A549 (cell line): ENCODE data around the gene SLC13A4.
A peak's percentile ranks its signal among the peaks of the same experiment; 100 is the strongest.

ENCODE experiments used
- CEBPB ChIP-seq, 2 experiments: fragments of >200 bp in 1 of 2; sonication (Bioruptor Twin) in 1 of 2; formaldehyde crosslinking in 1 of 2; IDR thresholded peaks; 2 replicates each; pipeline ENCODE4 v1.6.1; 2012 to 2016
- CTCF ChIP-seq: fragments of >200 bp; sonication (Bioruptor Twin); formaldehyde crosslinking; IDR thresholded peaks from 3 replicates; pipeline ENCODE4 v1.5.1; 2016
- NFE2L2 ChIP-seq: fragments of 150-350 bp; conservative IDR thresholded peaks from 2 replicates; pipeline ENCODE4 v1.6.1; 2014; ENCODE audit warnings: low read length
- PBX3 ChIP-seq: IDR thresholded peaks from 2 replicates; pipeline ENCODE4 v1.6.1; 2012
- POLR2A ChIP-seq: IDR thresholded peaks from 2 replicates; pipeline ENCODE4 v1.6.1; 2012; ENCODE audit warnings: mild to moderate bottlenecking, low read length
- POLR2AphosphoS2 ChIP-seq: conservative IDR thresholded peaks from 2 replicates; pipeline ENCODE4 v1.6.1; 2012; ENCODE audit warnings: low read length, improper control_type of control experiment, inconsistent platforms
- RCOR1 ChIP-seq: fragments of 150-350 bp; IDR thresholded peaks from 2 replicates; pipeline ENCODE4 v1.6.1; 2014; ENCODE audit warnings: antibody characterized with exemption, low read length, low read depth
- TF ChIP-seq, protein P1 (sequence below): IDR thresholded peaks from 2 replicates; pipeline ENCODE4 v1.6.1; 2012

DNA sequence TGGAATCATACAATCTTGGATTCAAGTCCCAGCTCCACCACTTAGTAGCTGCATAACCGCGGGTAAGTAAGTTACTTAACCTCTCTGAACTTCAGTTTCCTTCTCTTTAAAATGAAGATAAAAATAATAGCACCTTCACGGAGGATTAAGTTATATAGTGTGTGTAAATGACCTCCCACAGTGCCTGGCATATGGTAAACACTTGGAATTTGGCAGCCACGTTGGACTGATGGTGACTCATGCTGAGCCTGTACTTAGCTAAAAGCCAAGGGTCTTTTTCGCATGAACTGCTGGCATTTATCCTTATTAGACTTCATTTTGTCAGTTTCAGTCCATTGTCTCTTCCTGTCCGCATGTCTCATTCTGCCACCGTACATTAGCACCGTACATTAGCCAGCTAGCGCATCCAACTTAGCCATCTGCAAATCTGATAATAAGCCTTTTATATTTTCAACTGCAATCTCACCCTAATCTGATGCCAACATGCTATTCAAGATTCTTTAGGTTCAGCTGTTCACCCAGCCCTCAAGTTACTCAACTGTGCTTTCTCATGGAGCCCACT, 11.2 kb downstream of the SLC13A4 start:
- no peak for TF ChIP-seq CEBPB (IDR thresholded peaks at IDR 0.05)
- TF ChIP-seq CTCF: no peak
- no peak for TF ChIP-seq PBX3
- TF ChIP-seq POLR2A: no peak
- TF ChIP-seq, protein P1, sequence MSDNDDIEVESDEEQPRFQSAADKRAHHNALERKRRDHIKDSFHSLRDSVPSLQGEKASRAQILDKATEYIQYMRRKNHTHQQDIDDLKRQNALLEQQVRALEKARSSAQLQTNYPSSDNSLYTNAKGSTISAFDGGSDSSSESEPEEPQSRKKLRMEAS: 0 out of 2 replicates have a peak, but pooled peaks have one; percentile 26
- no peak for TF ChIP-seq NFE2L2
- TF ChIP-seq RCOR1: no peak
- TF ChIP-seq POLR2AphosphoS2: no peak
